Measurements from ENCODE around the gene DYNLT2. TPM values are rescaled to one million over a fixed set of nuclear protein-coding genes. Genes with fewer than 3 reads are reported as not detected.
A peak's percentile ranks its signal among the peaks of the same experiment; 100 is the strongest.

Gene DYNLT2
- total and polyA plus RNA-seq, 2 of the 13 experiments (the other 11 are each of a cell fraction or from before 2014, with no cell fraction given), result 2.1 to 4.3 TPM

DNA sequence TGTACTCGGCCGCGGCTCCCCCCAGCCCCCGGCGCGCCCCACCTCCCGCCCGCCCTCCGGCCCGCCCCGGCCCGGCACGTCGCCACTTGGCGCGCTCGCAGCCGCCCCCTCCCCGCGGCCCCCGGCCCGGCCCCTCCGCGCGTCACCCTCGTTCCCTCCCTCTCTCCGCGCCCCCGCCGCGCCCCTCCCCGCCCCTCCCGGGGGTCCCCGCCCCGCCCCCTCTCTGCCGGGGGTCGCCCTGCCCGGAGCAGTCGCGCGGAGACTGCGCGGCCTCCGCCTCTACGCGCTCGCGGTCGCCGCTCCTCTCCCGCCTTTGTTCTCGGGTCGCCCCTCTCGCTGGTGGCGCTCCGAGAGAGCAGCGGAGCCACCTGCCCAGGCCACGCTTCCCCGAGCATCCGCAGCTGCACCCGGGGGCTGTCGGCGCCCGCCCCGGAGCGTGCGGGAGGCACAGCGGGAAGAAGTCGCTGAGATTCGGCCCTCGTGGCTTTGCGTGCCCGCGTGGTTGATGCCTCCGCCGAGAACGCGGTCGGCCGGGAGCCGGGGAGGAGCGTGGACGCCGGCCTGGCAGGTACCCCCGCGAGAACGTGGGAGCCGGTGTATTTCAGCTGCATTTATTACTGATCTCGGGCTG is 26.8 kb downstream of the DYNLT2 start, which contains the start of gene PHF10 (continued):
- TF ChIP-seq ZXDC (CRISPR knock-in tag; IDR thresholded peaks at IDR 0.05) (no peak), ZNF660 (CRISPR knock-in tag; IDR thresholded peaks at IDR 0.05; ENCODE audit: borderline replicate concordance, low read depth) (no peak), ZNF501 (CRISPR knock-in tag; IDR thresholded peaks at IDR 0.05) (peak; percentile 97), ZNF607 (CRISPR knock-in tag; IDR thresholded peaks at IDR 0.05; ENCODE audit: borderline replicate concordance) (peak; percentile 84), THAP9 (CRISPR knock-in tag; IDR thresholded peaks at IDR 0.05; ENCODE audit: borderline replicate concordance) (no peak; the same call in 1 of the 2 replicates), NCOR1 (IDR thresholded peaks at IDR 0.05; ENCODE audit: borderline replicate concordance, low read length) (no peak), SP4 (CRISPR knock-in tag; IDR thresholded peaks at IDR 0.05) (no peak; the same call in 1 of the 2 replicates), PTBP1 (IDR thresholded peaks at IDR 0.05; ENCODE audit: low read depth, low read length, poor library complexity, severe bottlenecking) (peak; percentile 91), ZEB1 (IDR thresholded peaks at IDR 0.05; ENCODE audit: insufficient replicate concordance, low read depth) (peak; percentile 31), NR2F1 (CRISPR knock-in tag; IDR thresholded peaks at IDR 0.05) (no peak), KAT7 (CRISPR knock-in tag; IDR thresholded peaks at IDR 0.05; ENCODE audit: borderline replicate concordance) (peak; percentile 97), NONO (IDR thresholded peaks at IDR 0.05) (no peak), NONO (CRISPR knock-in tag; conservative IDR thresholded peaks at IDR 0.05) (peak; percentile 89), SP5 (CRISPR knock-in tag; IDR thresholded peaks at IDR 0.05; ENCODE audit: borderline replicate concordance, low read depth) (no peak), EZH2 (conservative IDR thresholded peaks at IDR 0.05; ENCODE audit: low read depth, low read length) (no peak), FOSL2 (CRISPR knock-in tag; IDR thresholded peaks at IDR 0.05) (no peak), RXRA (CRISPR knock-in tag; IDR thresholded peaks at IDR 0.05) (peak; percentile 62), ZNF563 (CRISPR knock-in tag; IDR thresholded peaks at IDR 0.05) (peak; percentile 95), CBFB (CRISPR knock-in tag; IDR thresholded peaks at IDR 0.05) (peak; percentile 78; the same call in 1 of the 2 replicates), SOX13 (IDR thresholded peaks at IDR 0.05) (no peak), SOX13 (CRISPR knock-in tag; conservative IDR thresholded peaks at IDR 0.05 in 1 of 2, IDR thresholded peaks at IDR 0.05 in 1 of 2) (no peak; a peak in 1 of 4 replicates), POLR2A (IDR thresholded peaks at IDR 0.05; ENCODE audit: insufficient read depth in 1 of 2, low read depth in 2 of 2, low read length in 2 of 2) (peak in 1 of 2 experiments; percentile 91; a peak in 2 of 4 replicates), ZNF557 (CRISPR knock-in tag; IDR thresholded peaks at IDR 0.05) (no peak), ZFP1 (CRISPR knock-in tag; IDR thresholded peaks at IDR 0.05) (no peak; the same call in 1 of the 2 replicates), KDM6A (CRISPR knock-in tag; IDR thresholded peaks at IDR 0.05; ENCODE audit: low read depth) (no peak)
- TF ChIP-seq, protein P1, sequence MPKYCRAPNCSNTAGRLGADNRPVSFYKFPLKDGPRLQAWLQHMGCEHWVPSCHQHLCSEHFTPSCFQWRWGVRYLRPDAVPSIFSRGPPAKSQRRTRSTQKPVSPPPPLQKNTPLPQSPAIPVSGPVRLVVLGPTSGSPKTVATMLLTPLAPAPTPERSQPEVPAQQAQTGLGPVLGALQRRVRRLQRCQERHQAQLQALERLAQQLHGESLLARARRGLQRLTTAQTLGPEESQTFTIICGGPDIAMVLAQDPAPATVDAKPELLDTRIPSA (CRISPR knock-in tag; IDR thresholded peaks at IDR 0.05; ENCODE audit: borderline replicate concordance), result peak; percentile 82

All from HepG2 (cell line).